ENCODE measurements around the gene UNG. TPM values are rescaled to one million over a fixed set of nuclear protein-coding genes. Genes with fewer than 3 reads are reported as not detected.

Gene UNG
- total and polyA plus RNA-seq, 2 experiments from 2014 or later, result 90.5 to 209 TPM

DNA sequence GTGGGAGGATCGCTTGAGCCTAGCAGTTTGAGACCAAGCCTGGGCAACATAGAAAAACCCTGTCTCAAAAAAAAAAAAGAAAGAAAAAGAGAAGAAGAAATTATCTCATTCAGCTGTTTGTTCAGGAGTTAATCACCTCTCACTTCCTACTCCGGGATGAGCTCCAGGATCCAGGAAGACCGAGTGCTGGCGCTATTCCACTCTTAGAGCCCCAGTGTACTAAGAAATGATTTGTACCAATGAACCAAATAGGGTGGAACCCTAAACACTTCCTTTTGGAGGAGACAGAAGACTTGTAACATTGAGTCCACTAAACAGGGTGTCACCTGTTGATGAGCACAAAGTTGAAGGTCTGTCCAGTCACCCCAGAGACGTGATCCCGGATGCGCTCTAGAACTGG is 7.7 kb upstream of the UNG start:
- Histone ChIP-seq H3K27me3 (ENCODE audit: insufficient read depth) (peaks cover 6% of the 10 kb centered on the region), H2AFZ (no peak overlapping the region), H3K79me2 (replicated peaks; ENCODE audit: insufficient read depth) (peaks cover 9% of the 10 kb centered on the region; the same call in 1 of the 2 replicates), H3K9me2 (ENCODE audit: insufficient read depth) (peaks cover 2% of the 10 kb centered on the region; the same call in 1 of the 2 replicates), H3K36me3 (ENCODE audit: insufficient read depth) (0 out of 2 replicates have a peak, but pooled peaks cover 8% of the 10 kb centered on the region), H3K4me2 (no peak overlapping the region), H3K4me3 (no peak overlapping the region), H4K20me1 (replicated peaks; ENCODE audit: insufficient read depth) (no peaks in the 10 kb centered on the region), H3F3A (replicated peaks; ENCODE audit: low read depth) (no peaks in the 10 kb centered on the region), H3K27ac (ENCODE audit: low read depth) (no peak overlapping the region), H3K4me1 (ENCODE audit: insufficient read depth) (0 out of 2 replicates have a peak, but pooled peaks cover 8% of the 10 kb centered on the region)
- no peak overlapping the region for H3K27ac Mint-ChIP-seq
- H3K9me3 Mint-ChIP-seq, result no peaks in the 10 kb centered on the region
- H3K4me1 Mint-ChIP-seq, result peaks cover 10% of the 10 kb centered on the region
- peaks cover 11% of the 10 kb centered on the region for H3K27me3 Mint-ChIP-seq (ENCODE audit: insufficient read depth, low read depth, poor library complexity)
- ATAC-seq (no peak), DNase-seq (ENCODE audit: low spot score) (no peak)
- no peak overlapping the region for H3K4me3 Mint-ChIP-seq
- peaks cover 48% of the 10 kb centered on the region for H3K36me3 Mint-ChIP-seq (ENCODE audit: low read depth)
- TF ChIP-seq JUNB (IDR thresholded peaks at IDR 0.05; ENCODE audit: unreplicated experiment) (no peak), ZNF331 (CRISPR knock-in tag; IDR thresholded peaks at IDR 0.05; ENCODE audit: low read depth) (no peak), EZH2 (IDR thresholded peaks at IDR 0.05; ENCODE audit: low read depth, unreplicated experiment) (no peak), STAT1 (IDR thresholded peaks at IDR 0.05; ENCODE audit: unreplicated experiment) (no peak), CREB1 (CRISPR knock-in tag; IDR thresholded peaks at IDR 0.05; ENCODE audit: low read depth) (no peak), POLR2AphosphoS5 (IDR thresholded peaks at IDR 0.05; ENCODE audit: low read depth) (no peak), ZNF114 (CRISPR knock-in tag; IDR thresholded peaks at IDR 0.05) (no peak), EZH2phosphoT487 (IDR thresholded peaks at IDR 0.05; ENCODE audit: unreplicated experiment) (no peak), NANOG (IDR thresholded peaks at IDR 0.05; ENCODE audit: borderline replicate concordance) (no peak)
- TF ChIP-seq, protein P1, sequence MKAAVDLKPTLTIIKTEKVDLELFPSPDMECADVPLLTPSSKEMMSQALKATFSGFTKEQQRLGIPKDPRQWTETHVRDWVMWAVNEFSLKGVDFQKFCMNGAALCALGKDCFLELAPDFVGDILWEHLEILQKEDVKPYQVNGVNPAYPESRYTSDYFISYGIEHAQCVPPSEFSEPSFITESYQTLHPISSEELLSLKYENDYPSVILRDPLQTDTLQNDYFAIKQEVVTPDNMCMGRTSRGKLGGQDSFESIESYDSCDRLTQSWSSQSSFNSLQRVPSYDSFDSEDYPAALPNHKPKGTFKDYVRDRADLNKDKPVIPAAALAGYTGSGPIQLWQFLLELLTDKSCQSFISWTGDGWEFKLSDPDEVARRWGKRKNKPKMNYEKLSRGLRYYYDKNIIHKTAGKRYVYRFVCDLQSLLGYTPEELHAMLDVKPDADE (IDR thresholded peaks at IDR 0.05), result no peak
- TF ChIP-seq, protein P2, sequence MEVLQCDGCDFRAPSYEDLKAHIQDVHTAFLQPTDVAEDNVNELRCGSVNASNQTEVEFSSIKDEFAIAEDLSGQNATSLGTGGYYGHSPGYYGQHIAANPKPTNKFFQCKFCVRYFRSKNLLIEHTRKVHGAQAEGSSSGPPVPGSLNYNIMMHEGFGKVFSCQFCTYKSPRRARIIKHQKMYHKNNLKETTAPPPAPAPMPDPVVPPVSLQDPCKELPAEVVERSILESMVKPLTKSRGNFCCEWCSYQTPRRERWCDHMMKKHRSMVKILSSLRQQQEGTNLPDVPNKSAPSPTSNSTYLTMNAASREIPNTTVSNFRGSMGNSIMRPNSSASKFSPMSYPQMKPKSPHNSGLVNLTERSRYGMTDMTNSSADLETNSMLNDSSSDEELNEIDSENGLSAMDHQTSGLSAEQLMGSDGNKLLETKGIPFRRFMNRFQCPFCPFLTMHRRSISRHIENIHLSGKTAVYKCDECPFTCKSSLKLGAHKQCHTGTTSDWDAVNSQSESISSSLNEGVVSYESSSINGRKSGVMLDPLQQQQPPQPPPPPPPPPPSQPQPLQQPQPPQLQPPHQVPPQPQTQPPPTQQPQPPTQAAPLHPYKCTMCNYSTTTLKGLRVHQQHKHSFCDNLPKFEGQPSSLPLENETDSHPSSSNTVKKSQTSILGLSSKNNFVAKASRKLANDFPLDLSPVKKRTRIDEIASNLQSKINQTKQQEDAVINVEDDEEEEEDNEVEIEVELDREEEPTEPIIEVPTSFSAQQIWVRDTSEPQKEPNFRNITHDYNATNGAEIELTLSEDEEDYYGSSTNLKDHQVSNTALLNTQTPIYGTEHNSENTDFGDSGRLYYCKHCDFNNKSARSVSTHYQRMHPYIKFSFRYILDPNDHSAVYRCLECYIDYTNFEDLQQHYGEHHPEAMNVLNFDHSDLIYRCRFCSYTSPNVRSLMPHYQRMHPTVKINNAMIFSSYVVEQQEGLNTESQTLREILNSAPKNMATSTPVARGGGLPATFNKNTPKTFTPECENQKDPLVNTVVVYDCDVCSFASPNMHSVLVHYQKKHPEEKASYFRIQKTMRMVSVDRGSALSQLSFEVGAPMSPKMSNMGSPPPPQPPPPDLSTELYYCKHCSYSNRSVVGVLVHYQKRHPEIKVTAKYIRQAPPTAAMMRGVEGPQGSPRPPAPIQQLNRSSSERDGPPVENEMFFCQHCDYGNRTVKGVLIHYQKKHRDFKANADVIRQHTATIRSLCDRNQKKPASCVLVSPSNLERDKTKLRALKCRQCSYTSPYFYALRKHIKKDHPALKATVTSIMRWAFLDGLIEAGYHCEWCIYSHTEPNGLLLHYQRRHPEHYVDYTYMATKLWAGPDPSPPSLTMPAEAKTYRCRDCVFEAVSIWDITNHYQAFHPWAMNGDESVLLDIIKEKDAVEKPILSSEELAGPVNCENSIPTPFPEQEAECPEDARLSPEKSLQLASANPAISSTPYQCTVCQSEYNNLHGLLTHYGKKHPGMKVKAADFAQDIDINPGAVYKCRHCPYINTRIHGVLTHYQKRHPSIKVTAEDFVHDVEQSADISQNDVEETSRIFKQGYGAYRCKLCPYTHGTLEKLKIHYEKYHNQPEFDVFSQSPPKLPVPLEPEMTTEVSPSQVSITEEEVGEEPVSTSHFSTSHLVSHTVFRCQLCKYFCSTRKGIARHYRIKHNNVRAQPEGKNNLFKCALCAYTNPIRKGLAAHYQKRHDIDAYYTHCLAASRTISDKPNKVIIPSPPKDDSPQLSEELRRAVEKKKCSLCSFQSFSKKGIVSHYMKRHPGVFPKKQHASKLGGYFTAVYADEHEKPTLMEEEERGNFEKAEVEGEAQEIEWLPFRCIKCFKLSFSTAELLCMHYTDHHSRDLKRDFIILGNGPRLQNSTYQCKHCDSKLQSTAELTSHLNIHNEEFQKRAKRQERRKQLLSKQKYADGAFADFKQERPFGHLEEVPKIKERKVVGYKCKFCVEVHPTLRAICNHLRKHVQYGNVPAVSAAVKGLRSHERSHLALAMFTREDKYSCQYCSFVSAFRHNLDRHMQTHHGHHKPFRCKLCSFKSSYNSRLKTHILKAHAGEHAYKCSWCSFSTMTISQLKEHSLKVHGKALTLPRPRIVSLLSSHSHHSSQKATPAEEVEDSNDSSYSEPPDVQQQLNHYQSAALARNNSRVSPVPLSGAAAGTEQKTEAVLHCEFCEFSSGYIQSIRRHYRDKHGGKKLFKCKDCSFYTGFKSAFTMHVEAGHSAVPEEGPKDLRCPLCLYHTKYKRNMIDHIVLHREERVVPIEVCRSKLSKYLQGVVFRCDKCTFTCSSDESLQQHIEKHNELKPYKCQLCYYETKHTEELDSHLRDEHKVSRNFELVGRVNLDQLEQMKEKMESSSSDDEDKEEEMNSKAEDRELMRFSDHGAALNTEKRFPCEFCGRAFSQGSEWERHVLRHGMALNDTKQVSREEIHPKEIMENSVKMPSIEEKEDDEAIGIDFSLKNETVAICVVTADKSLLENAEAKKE (CRISPR knock-in tag; IDR thresholded peaks at IDR 0.05), result no peak
- TF ChIP-seq, protein P3, sequence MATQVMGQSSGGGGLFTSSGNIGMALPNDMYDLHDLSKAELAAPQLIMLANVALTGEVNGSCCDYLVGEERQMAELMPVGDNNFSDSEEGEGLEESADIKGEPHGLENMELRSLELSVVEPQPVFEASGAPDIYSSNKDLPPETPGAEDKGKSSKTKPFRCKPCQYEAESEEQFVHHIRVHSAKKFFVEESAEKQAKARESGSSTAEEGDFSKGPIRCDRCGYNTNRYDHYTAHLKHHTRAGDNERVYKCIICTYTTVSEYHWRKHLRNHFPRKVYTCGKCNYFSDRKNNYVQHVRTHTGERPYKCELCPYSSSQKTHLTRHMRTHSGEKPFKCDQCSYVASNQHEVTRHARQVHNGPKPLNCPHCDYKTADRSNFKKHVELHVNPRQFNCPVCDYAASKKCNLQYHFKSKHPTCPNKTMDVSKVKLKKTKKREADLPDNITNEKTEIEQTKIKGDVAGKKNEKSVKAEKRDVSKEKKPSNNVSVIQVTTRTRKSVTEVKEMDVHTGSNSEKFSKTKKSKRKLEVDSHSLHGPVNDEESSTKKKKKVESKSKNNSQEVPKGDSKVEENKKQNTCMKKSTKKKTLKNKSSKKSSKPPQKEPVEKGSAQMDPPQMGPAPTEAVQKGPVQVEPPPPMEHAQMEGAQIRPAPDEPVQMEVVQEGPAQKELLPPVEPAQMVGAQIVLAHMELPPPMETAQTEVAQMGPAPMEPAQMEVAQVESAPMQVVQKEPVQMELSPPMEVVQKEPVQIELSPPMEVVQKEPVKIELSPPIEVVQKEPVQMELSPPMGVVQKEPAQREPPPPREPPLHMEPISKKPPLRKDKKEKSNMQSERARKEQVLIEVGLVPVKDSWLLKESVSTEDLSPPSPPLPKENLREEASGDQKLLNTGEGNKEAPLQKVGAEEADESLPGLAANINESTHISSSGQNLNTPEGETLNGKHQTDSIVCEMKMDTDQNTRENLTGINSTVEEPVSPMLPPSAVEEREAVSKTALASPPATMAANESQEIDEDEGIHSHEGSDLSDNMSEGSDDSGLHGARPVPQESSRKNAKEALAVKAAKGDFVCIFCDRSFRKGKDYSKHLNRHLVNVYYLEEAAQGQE (IDR thresholded peaks at IDR 0.05; ENCODE audit: unreplicated experiment), result no peak
- TF ChIP-seq, protein P4, sequence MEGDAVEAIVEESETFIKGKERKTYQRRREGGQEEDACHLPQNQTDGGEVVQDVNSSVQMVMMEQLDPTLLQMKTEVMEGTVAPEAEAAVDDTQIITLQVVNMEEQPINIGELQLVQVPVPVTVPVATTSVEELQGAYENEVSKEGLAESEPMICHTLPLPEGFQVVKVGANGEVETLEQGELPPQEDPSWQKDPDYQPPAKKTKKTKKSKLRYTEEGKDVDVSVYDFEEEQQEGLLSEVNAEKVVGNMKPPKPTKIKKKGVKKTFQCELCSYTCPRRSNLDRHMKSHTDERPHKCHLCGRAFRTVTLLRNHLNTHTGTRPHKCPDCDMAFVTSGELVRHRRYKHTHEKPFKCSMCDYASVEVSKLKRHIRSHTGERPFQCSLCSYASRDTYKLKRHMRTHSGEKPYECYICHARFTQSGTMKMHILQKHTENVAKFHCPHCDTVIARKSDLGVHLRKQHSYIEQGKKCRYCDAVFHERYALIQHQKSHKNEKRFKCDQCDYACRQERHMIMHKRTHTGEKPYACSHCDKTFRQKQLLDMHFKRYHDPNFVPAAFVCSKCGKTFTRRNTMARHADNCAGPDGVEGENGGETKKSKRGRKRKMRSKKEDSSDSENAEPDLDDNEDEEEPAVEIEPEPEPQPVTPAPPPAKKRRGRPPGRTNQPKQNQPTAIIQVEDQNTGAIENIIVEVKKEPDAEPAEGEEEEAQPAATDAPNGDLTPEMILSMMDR (conservative IDR thresholded peaks at IDR 0.05; ENCODE audit: low read depth in 2 of 2), result no peak
